Ureter (tissue), 1 donor: ENCODE results near the gene CFAP210. TPM values are rescaled to one million over a fixed set of nuclear protein-coding genes. Genes with fewer than 3 reads are reported as not detected.

ENCODE experiments used
- DNase-seq: peaks from one replicate; pipeline ENCODE4 v3.0.0-alpha.2; 2020; ENCODE audit warnings: low spot score
- total RNA-seq: library from RNA; stranded (reverse); gene quantifications from one replicate; pipeline ENCODE4 v1.2.4, GENCODE V29; 2023
- donor health status: DM: yes; HTN: yes; CAD: no.

CFAP210 gene, protein sequence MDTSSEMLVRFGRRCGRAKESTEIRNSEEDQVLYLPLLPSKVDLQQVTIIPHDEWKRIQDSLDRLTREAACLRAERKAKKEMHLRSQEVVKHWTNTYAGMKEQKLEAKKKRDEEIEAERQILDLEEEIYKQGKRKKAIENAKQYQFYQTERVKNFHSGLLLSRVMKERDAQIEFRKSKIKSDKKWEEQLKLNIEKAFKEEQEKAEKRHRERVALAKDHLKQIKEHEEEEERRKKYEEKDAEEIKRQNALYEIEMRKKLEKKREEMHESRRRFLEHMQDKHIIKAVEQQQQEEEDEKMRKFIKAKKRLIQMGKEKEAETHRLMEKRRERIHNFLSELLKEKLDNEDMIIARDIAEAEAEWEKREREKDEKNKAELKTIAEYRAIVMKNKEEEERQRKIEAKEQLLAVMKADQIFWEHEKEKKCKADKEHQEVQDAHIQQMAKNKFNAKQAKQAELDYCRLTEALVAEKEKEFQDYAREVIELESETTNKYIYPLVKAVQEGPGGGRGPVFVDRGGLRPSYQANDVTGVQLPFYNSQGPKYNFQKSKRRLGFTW
- total RNA-seq: 0.49 TPM

DNA sequence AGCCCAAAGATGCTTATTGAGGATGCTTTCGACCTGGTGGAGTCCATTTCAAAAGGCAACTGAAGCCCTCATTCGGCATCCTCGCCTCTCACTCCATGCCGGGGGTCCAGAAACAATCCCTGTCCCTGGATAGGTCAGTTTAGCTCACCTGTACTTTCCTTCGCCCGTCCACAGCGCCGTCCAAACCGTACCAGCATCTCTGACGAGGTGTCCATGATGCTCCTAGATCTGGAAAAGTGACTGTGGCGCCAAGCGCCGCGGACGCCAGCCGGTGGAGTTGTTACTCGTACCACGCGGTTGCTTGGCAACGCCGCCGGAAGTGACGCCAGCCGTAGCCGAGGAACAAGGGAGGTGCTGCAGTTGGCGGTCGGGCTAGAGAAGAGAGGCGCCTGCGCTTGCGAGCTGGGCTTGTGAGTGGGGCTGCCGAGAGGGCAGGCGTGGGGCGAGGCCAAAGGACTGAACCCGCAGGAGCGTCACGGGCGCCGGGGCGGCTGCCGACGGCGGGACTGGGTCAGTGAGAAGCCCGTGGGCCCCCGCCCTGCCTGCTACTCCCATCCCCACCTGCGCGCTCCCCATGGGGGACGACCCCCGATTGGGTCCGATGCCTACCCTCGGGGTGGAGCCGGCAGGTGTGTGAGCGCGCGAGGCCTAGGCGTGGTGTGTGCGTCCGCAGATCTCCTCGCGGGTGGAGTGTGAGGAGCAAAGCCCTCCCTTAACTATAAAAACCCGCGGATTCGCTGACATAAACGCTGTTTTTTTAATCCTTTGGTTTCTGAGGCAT lies at the start of gene CFAP210, which contains the start of gene PHOSPHO2:
Gene CFAP210, minus strand, starts transcription at position 293 of the 781 bp plus-strand sequence. Its CDS starts 78 bp downstream, at position 215.
Gene PHOSPHO2, plus strand, starts transcription at position 357 of the 781 bp plus-strand sequence. CDS start 6,503 bp downstream, outside the sequence.
- DNase-seq: peak; percentile 99

DNA sequence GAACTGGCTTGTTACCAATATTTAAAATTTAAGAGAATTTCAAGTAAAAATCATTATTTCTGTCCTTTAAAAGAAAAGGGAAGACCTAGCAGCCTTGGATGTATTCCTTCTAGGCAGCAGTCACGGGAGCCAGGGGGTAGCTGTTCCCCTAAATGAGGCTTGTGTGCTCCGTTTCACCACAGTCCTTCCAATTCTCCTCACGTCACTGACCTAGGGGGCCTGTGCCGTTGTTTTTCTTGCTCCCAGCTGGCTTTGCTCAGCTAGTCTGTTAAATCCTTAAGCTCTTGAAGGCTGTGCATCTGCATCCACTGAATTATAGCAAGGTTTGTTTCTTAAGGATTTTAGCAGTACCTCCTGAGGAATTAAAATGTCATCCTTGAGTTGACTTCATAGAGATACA lies 49.3 kb upstream of the CFAP210 start:
- DNase-seq: no peak

DNA sequence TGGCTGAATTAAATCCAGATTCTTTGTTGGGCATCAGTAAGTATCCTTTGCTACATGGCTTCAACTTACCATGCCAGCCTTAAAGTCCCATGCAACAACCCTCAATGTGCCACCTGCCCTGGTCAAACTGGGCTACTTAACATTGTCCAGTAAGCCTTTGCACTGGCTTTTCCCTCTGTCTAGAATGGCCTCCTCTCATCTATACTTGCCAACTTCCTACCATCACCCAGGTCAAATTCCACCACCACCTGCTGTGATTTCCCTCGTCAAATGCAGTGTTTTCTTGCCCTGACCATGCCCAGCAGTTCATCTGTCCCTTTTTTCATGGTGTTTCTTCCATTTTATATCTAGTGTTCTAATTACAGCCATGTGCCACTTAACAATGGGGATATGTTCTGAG lies 45.1 kb upstream of the CFAP210 start:
- DNase-seq: no peak

DNA sequence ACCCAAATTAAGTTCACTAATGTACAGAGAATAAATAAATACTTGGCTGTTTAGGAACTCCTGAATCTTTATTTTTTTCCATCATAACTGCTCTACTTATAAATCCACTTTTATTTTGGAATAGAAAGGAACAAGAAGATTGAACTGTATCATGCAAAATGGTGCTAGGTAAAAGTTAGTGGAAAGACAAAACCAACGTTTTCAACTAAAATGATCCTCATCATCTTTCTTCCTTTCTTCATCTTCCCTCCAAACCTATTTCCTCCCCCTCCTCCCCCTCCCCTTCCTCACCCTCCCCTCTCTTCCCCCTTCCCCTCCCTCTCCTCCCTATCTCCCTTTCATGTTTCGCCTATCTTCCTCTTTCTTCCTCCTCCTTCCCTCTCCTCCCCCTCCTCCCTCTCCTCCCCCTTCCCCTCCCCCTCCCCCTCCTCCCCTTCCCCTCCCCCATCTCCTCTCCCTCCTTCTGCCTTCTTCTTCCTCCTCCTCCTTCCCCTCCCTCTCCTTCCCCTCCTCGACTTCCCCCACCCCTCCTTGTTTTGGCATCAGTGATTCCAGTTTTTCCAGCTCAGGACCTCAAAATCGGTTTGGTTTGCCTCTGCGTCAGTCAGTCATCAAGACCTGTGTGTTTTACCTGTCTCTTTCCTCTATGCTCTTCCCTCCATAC lies 44.5 kb upstream of the CFAP210 start:
- no peak for DNase-seq

DNA sequence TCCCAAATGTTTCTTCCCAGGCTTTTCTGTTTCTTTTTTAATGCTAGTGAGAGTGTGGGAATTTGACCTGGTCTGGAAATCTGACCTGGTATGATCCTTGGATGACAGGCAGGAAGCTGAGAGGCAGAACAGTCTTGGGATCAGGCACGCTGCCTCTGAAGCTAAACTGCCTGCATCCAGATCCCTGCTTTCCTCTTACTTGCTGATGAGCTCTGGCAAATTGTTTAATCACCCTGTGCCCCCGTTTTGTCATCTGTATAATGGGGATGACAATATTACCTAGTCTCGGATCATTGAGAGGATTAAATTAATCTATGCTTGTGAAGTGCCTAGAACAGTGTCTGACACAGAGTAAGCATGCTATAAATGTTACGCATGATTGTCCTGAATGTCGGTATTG lies 42.7 kb upstream of the CFAP210 start:
- DNase-seq: no peak

DNA sequence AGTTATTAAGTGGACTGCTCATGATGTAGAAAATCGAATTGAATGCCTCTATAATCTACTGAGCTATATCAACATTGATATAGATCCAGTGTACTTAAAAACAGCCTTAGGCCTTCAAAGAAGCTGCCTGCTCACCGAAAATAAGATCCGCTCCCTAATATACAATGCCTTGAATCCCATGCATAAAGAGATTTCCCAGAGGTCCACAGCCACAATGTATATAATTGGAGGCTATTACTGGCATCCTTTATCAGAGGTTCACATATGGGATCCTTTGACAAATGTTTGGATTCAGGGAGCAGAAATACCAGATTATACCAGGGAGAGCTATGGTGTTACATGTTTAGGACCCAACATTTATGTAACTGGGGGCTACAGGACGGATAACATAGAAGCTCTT lies 41.4 kb upstream of the CFAP210 start:
- no peak for DNase-seq

DNA sequence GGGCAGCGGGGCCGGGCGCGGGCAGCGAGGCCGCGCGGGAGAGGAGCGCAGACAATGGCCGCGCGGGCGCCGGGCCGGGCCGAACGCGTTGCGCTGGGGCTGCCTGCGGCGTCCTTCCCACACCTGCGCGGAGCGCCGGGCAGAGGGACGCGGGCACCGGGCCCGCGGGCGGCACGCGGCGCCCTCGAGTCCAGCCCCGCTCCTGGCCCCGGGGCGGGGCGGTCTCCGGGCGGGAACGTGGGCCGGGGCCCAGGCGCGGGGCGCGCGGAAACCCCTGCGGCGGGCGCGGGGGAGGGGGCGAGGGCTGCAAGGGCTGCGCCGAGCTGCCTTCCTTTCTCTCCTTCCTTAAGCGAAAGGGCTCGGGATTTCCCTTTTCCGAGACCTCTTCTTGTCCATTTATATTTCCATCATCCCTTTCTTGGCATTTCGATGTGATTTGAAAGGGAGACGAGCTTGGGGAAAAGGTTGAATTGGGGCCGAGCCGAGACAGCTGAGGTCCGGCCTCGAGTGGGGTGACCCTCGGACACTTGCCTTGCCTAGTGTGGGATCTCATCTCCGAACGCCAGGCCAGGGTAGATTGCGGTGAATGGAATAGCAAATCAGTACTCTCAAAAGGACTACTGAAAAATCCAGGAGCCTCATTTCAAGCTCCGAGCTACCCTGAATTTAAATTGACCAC lies 40.1 kb upstream of the CFAP210 start:
- no peak for DNase-seq

DNA sequence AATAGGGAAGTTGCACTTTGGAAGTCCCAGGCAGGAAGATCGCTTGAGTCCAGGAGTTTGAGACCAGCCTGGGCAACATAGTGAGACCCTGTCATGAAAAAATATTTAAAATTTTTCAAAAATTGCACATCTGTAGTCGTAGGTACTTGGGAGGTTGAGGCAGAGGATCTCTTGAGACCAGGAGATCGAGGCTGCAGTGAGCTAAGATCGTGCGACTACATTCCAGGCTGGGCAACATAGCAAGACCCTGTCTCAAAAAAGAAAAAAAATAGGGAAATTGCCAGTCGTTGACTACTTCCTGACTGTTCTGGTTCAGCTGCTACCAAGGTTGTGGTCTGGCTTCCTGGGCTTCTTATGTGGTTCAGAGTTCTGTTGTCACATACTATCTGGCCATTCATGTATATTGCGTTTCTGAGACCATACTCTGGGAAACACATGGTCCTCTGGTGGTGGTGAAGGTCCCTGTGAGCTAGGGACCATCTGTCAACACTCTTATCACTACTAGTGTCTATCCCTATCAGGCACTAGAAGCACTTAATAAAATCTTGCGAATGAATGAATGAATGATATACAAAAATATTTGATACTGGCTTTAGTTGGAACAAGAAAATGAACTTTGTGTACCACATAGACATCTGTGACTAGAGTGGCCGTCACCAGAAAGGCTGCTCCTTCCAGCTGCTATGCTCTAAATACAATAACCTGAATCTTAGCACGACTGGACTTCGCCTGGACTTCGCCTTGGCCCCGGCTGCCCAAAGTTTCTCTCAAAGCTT lies 38.6 kb upstream of the CFAP210 start:
- DNase-seq: no peak

DNA sequence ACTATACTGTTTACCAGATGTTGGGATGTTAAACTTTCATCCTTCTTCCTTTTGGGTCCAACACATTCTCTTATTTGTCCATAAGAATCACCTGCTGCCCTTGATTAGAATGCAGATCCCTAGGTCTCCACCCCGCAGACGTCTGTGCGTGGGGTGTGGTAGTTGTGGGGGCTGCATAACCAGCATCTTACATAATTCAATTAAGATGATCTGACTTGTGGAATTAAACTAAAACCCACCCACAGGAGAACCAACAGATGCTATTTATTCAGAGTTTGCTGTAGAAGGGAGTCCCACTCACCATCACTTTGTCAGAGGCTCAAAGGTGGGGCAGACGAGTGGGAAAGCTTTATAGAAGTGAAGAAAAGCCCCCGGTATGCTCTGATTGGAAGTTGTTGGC lies 37.9 kb upstream of the CFAP210 start:
- no peak for DNase-seq

DNA sequence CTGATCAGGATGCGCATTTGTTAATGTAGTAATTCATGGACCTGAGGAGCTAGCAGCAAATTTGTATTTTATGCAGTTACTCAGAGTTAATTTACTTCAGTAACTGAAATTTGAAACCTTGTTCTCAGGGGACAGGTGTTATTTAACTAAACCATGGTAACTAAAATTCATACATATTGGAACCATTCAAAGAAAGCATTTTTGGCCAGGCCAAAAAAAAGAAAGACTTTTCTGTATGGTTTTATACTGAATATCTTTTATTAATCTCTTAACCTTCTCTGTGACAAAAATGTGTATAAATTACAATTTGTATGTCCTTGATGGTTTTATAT lies 35.0 kb upstream of the CFAP210 start:
- no peak for DNase-seq

DNA sequence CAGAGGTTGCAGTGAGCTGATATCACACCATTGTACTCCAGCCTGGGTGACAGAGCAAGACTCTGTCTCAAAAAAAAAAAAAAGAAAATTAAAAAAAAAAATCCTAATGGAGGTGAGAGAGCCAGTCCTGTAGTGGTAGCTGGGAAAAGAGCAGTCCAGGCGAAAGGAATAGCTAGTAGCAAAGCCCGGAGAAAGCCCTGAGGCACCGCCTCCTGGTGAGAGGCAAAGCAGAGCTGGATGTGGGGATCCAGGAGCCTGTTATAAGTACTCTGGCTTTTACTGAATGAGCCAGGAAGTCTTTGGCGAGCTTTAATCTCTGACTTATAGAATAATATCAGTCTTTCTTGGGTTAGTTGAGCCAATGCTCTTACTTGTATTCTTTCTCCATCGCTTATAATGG lies 32.9 kb upstream of the CFAP210 start:
- DNase-seq: no peak

DNA sequence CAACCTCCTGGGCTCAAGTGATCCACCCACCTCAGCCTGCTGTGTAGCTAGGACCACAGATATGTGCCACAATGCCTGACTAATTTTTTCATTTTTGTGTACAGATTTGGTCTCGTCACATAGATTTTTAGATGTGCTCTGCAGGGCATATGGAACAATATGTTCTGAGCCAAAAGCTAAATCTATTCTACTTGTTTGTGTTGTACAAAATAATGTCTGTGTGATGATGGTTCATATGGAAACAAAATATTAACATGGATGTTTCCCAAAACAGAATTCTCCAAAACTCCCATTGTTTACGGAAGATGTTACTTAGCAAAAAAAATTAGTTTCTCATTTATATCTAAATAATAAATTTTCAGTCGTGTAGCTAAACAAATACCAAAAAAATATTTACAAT lies 26.8 kb upstream of the CFAP210 start:
- DNase-seq: no peak

DNA sequence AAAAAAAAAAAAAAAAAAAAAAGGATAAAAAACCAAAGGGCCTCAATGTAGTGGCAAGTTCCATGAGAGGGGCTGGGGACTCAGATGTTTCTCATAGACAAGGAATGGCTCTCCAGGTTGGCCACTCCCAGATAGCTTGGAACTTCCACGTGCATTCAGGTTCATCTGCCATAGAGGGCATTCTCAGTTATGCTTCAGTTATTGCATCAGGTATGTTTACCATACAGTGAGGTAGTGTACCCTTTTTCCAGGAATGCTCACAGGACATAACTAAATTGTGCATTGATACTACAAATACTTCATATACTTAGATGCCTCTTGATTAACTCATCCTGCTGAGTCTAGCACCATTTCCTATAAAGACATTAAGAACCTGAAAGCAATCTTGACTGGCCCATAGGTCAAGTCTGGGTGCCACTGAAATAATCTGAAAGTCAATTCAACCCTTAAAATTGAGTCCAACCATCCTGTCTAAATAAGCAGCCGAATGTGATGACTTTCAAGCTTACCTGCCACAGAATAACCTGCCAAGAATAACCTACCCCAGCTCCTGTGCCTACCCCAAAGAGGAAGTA lies 24.8 kb upstream of the CFAP210 start:
- no peak for DNase-seq

DNA sequence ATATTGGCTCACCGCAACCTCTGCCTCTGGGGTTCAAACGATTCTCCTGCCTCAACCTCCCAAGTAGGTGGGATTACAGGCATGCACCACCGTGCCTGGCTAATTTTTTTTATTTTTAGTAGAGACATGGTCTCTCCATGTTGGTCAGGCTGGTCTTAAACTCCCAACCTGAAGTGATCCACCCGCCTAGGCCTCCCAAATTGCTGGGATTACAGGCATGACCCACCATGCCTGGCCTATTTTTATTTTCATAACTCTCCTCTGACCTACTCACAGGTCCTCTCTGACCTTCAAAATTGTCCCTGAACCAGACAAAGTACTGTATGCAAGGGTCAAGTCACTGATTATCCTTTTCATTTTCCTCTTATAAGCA lies 23.5 kb upstream of the CFAP210 start:
- no peak for DNase-seq

DNA sequence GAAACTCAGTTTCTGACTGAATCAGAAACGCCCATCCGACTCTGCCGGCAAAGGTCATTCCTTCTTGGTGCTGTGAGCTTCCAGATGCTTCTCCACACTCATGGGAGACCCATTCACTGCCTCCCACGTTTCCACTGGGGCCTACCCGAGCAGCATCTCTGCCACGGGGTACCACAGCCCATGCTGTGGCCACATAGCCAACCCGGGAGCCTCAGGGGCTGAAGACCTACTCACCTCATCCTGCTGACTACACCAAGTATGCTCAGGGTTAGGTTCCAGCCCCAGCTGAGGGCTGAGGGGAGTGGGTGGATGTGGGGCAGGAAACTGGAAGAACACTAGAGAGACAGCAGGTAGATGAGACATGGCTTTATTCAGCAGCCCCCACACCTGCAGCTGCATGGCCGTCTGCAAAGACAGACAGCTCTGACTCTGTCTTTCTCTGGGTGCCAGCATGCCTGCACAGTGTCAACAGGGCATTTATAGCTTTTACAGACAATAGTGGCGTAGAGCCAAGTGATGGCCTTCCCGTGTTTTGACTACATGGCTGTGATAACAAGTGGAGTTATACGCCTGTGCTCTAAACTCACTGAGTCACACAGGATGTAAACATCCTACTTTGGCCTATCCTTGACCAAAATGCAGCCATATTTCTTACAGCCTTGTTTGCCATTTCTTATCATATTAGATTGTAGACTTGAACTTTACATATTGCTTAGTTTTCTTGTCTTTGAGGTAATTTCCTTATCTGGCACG lies 22.9 kb upstream of the CFAP210 start:
- DNase-seq: no peak

DNA sequence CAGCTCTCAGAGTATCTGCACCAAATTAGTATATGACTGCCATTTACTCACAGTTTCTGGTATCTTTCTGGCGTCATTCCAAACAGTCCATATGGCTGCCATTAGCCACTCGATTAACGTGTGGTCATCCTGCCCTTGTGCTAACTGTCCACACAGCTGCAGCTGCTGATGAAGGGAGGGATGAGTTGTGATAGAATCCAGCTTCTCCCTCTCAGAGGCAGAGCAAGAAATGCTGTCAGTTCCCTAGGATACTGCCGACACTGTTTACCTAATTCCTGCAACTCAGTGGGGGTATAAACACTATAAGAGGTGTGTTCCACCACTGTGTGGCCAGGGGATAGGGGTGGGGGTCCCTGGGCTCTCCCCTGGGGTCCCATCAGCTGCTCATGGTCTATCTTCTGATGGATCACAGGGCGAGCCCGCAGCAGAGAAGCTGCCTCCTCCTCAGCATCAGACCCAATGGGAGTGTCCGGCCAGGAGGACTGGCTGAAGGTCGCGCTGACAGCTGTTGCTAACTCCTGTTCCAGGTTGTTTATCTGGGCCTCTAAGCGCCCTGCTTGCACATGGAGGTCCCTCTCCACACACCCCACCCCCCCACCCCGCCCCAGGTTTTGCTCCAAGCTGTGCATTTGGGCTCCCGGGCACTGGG lies 22.2 kb upstream of the CFAP210 start:
- DNase-seq: no peak

DNA sequence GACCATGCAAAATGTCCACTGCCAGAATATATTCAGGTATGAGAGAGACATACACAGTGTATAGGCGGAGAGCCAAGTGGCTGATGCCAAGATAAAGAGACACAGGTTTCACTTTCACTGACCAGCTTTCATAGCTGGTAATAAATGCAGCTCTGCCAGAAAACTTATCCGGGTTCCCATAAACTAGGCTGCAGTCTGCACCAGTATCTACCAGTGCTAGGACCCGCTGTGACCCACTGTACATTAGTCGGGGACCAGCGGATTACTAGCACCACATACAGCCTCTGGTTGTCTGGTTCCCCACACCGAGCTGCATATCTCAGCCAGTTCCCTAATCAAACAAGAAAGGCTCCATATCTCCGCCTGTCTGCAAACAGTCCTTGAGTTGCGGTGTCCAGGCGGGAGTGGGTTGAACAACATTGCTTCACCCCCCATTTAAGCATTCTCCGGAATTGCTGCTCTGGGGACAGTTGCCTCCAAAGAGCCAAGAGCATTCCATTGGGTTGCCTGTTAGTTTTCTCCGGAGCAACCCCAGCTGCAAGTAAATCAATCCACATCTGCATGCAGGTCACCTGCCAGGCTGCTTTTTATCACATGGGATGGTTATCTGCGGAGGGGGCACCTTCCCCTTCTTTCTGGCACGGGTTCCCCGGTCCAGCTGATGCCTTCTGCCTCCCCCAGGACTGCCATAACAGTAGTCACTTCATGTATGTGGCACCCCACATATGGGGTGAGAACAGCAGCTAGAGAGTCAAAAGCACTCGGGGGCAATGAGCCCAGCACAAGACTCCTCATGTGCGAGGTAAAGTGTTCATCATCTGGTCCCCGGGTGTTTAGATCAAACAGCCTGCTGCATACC lies 21.4 kb upstream of the CFAP210 start:
- no peak for DNase-seq

DNA sequence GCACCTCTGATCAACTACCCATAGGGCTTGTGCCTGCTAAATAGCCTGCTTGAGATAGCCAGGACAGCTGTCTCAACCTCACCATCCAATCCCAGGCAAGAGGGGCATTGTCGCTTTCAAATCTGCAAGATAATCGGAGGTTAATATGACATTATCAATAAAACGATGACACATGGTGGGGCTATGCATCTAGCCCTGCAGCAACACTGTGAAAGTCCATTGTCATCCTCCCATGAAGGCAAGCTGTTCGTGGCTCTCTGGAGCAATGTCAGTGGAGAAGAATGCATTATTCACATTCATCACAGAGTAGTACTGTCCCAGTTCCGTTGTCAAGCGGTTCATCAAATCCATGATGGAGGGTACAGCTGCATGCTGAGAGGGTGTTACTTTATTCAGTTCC lies 20.5 kb upstream of the CFAP210 start:
- DNase-seq: no peak
